A673 (cell line): Measurements from ENCODE around the gene CARD8. TPM values are rescaled to one million over a fixed set of nuclear protein-coding genes. Genes with fewer than 3 reads are reported as not detected.
A peak's percentile ranks its signal among the peaks of the same experiment; 100 is the strongest.

ENCODE experiments used
- BruUV-seq: library from RNA; stranded (reverse); fragments of 400-500 nt; replicated peaks from 2 replicates; lab custom pipeline; 2021; lab: Mats Ljungman, UMichigan
- CTCF ChIA-PET: fragments of 300-600 bp; sonication (Branson Sonifier 250); formaldehyde crosslinking; loops from one replicate; lab custom pipeline; 2022; ENCODE audit warnings: antibody characterized with exemption; lab: Charles Lee
- POLR2A ChIA-PET: fragments of 300-600 bp; sonication (Branson Sonifier 250); formaldehyde crosslinking; loops from one replicate; lab custom pipeline; 2022; ENCODE audit warnings: antibody characterized with exemption; ENCODE audit not compliant: low non-redundant PET; lab: Charles Lee
- DNase-seq: peaks from one replicate; pipeline ENCODE4 v3.0.0-alpha.2; 2015; ENCODE audit warnings: low spot score
- H3K27ac ChIP-seq: fragments of 200-600 bp; sonication (generic); 2 replicates; pipeline ENCODE4 v1.5.1; 2016; ENCODE audit warnings: mixed run types, low read depth, mild to moderate bottlenecking, mixed read lengths, antibody characterized with exemption, low read length; ENCODE audit not compliant: poor library complexity, severe bottlenecking
- H3K27me3 ChIP-seq: fragments of 200-600 bp; sonication (generic); replicated peaks from 2 replicates; pipeline ENCODE4 v1.6.1; 2017; ENCODE audit warnings: mixed run types, low read depth, mild to moderate bottlenecking, mixed read lengths, antibody characterized with exemption, low read length; ENCODE audit not compliant: insufficient read depth, poor library complexity
- H3K36me3 ChIP-seq: fragments of 200-600 bp; sonication (generic); 2 replicates; pipeline ENCODE4 v1.6.1; 2016; ENCODE audit warnings: mixed run types, mild to moderate bottlenecking, mixed read lengths, antibody characterized with exemption, low read length; ENCODE audit not compliant: insufficient read depth, poor library complexity, severe bottlenecking
- H3K4me1 ChIP-seq: fragments of 200-600 bp; sonication (generic); 2 replicates; pipeline ENCODE4 v1.6.1; 2017; ENCODE audit warnings: mixed run types, mild to moderate bottlenecking, mixed read lengths, antibody characterized with exemption, low read length; ENCODE audit not compliant: insufficient read depth, poor library complexity, severe bottlenecking
- H3K4me3 ChIP-seq: fragments of 200-600 bp; sonication (generic); 2 replicates; pipeline ENCODE4 v1.5.1; 2016; ENCODE audit warnings: low read depth, mixed run types, mild to moderate bottlenecking, mixed read lengths, low read length; ENCODE audit not compliant: poor library complexity, severe bottlenecking
- H3K9me3 ChIP-seq: fragments of 200-600 bp; sonication (generic); 2 replicates; pipeline ENCODE4 v1.6.1; 2016; ENCODE audit warnings: mixed run types, low read depth, mild to moderate bottlenecking, mixed read lengths, antibody characterized with exemption, low read length; ENCODE audit not compliant: poor library complexity, severe bottlenecking
- CTCF ChIP-seq: fragments of 300-800, 200-600 bp; sonication (generic); conservative IDR thresholded peaks from 2 replicates; pipeline ENCODE4 v1.5.1; 2017; ENCODE audit warnings: low read depth, mild to moderate bottlenecking, antibody characterized with exemption, low read length, moderate library complexity, mixed read lengths
- EZH2 ChIP-seq: fragments of 200-600 bp; sonication (generic); IDR thresholded peaks from 2 replicates; pipeline ENCODE4 v1.6.1; 2017; ENCODE audit warnings: borderline replicate concordance, low read depth, mild to moderate bottlenecking, mixed read lengths, antibody characterized with exemption, low read length; ENCODE audit not compliant: poor library complexity, severe bottlenecking
- intact Hi-C: fragments of 100-400 bp; cut with micrococcal nuclease; formaldehyde crosslinking; loops from one replicate; pipeline ENCODE4 v1.10.0; 2022; ENCODE audit not compliant: unreplicated experiment
- total RNA-seq: library from RNA; stranded (reverse); gene quantifications from 2 replicates; pipeline ENCODE4 v1.2.3, GENCODE V29; 2021

CARD8 gene
- total RNA-seq, 1 experiment from 2014 or later: 151 TPM

GRCh38 chr19:48203222-48203793 is 52.4 kb downstream of the CARD8 start:
- Histone ChIP-seq H3K27me3 (no peaks in the 10 kb centered on the region), H3K36me3 (no peaks in the 10 kb centered on the region), H3K4me1 (peaks cover 6% of the 10 kb centered on the region), H3K4me3 (peak overlapping the region; percentile 57), H3K27ac (peak overlapping the region; percentile 72), H3K9me3 (no peaks in the 10 kb centered on the region)
- TF ChIP-seq CTCF (no peak), EZH2 (no peak)
- no peak for DNase-seq
- intact Hi-C loops: loop anchor here (5.0 kb wide), 1 partner anchor 44 kb away; no protein-coding TSS in a partner anchor
- BruUV-seq: TSS peak; percentile 87
- CTCF ChIA-PET: interaction anchor here (0.6 to 2.2 kb wide), 6 partner anchors 9 to 240 kb away, joined by 3 to 14 read pairs (median 4); no protein-coding TSS in a partner anchor
- POLR2A ChIA-PET: interaction anchor here (0.6 to 1.0 kb wide), 6 partner anchors 9 to 412 kb away, joined by 3 to 5 read pairs (median 3); no protein-coding TSS in a partner anchor

GRCh38 chr19:48196933-48197665 is 58.6 kb downstream of the CARD8 start:
- CTCF ChIA-PET: no interaction called here

GRCh38 chr19:48196321-48196763 is 59.4 kb downstream of the CARD8 start:
- CTCF ChIA-PET: no interaction called here

More at GRCh38 chr19:48196933-48197665, 58.6 kb downstream of the CARD8 start:
- H3K27ac ChIP-seq: peak overlapping the region; percentile 10
- intact Hi-C loops: no loop called here
- H3K9me3 ChIP-seq: no peaks in the 10 kb centered on the region
- TF ChIP-seq CTCF (no peak), EZH2 (no peak)
- no peak overlapping the region for H3K4me3 ChIP-seq
- POLR2A ChIA-PET: no interaction called here
- BruUV-seq: no TSS peak
- H3K36me3 ChIP-seq: no peaks in the 10 kb centered on the region
- peak; percentile 27 for DNase-seq
- peaks cover 7% of the 10 kb centered on the region for H3K4me1 ChIP-seq
- no peaks in the 10 kb centered on the region for H3K27me3 ChIP-seq

More at GRCh38 chr19:48196321-48196763, 59.4 kb downstream of the CARD8 start:
- H3K27me3 ChIP-seq: no peaks in the 10 kb centered on the region
- H3K27ac ChIP-seq: peak overlapping the region; percentile 10
- peaks cover 7% of the 10 kb centered on the region for H3K4me1 ChIP-seq
- POLR2A ChIA-PET: no interaction called here
- intact Hi-C loops: no loop called here
- no peak for DNase-seq
- no TSS peak for BruUV-seq
- no peak for TF ChIP-seq CTCF
- TF ChIP-seq EZH2: no peak
- H3K9me3 ChIP-seq: no peaks in the 10 kb centered on the region
- H3K36me3 ChIP-seq: no peaks in the 10 kb centered on the region
- H3K4me3 ChIP-seq: no peak overlapping the region
